SJCRH30 (cell line): Measurements from ENCODE around the gene EYA3. TPM values are rescaled to one million over a fixed set of nuclear protein-coding genes. Genes with fewer than 3 reads are reported as not detected.

Source experiments
- DNase-seq, 2 experiments: peaks; one replicate each; pipeline ENCODE4 v3.0.0-alpha.2; 2015 to 2020
- H3K27ac ChIP-seq: fragments of 250-450 bp; sonication (Bioruptor Pico); 2 replicates; pipeline ENCODE4 v1.5.1; 2020; ENCODE audit warnings: mild to moderate bottlenecking, moderate library complexity
- H3K27me3 ChIP-seq: fragments of 250-450 bp; sonication (Bioruptor Pico); 2 replicates; pipeline ENCODE4 v1.5.1; 2020; ENCODE audit warnings: mild to moderate bottlenecking, moderate library complexity
- H3K36me3 ChIP-seq: fragments of 250-450 bp; sonication (Bioruptor Pico); 2 replicates; pipeline ENCODE4 v1.5.1; 2020; ENCODE audit warnings: mild to moderate bottlenecking, moderate library complexity
- H3K4me1 ChIP-seq: fragments of 250-450 bp; sonication (Bioruptor Pico); 2 replicates; pipeline ENCODE4 v1.5.1; 2020; ENCODE audit warnings: mild to moderate bottlenecking, moderate library complexity
- H3K4me3 ChIP-seq: fragments of 250-450 bp; sonication (Bioruptor Pico); 2 replicates; pipeline ENCODE4 v1.5.1; 2020; ENCODE audit warnings: mild to moderate bottlenecking, moderate library complexity
- H3K9me3 ChIP-seq: fragments of 250-450 bp; sonication (Bioruptor Pico); replicated peaks from 2 replicates; pipeline ENCODE4 v1.5.1; 2020; ENCODE audit warnings: mild to moderate bottlenecking, moderate library complexity
- total RNA-seq: library from RNA; depleted of rRNA; stranded (reverse); fragments of >200 nt; shearing (Covaris generic); gene quantifications from 2 replicates; pipeline ENCODE4 v1.2.3, GENCODE V29; 2014

The EYA3 gene
- total RNA-seq, 1 experiment from 2014 or later = 40.0 TPM

DNA sequence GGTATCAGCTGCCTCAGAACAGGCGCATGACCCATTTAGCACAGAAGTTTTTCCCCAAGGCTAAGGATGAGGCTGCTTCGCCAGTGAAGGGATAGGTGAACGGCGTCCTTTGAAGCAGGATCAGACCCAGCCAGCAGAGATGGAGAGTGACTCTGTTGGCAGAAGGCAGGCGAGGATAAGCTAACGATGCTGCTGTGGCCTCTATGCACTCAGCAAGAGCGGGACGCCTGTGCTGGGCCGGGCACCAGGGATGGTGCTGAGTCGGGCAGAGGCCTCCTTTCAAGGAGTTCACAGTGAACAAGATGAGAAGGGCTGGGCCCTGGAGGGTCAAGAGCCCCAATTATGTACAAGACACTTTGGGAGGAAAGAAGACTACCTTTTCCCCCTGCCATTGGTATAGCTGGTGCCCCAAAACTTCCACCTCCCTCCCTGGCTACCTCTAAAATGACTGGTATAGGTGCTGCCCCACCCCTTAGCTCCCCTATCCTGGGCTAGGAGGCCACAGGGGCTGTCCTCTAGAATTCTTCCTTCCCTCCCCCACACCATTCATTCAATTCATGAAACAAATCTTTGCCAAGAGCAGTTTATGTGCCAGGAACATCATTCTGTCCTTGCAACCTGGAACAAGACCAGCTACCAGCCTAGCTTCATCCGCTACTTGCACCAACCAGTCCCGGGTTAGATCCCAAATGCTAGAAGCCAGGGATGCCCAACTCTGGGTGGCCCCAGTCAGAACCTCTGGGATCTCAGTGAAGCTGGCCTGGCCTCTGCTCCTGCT lies 121.1 kb downstream of the EYA3 start:
- no peak overlapping the region for H3K4me3 ChIP-seq
- H3K27ac ChIP-seq = no peak overlapping the region
- H3K36me3 ChIP-seq = no peaks in the 10 kb centered on the region
- DNase-seq = no peak
- H3K27me3 ChIP-seq = no peaks in the 10 kb centered on the region
- H3K4me1 ChIP-seq = no peaks in the 10 kb centered on the region
- no peaks in the 10 kb centered on the region for H3K9me3 ChIP-seq

DNA sequence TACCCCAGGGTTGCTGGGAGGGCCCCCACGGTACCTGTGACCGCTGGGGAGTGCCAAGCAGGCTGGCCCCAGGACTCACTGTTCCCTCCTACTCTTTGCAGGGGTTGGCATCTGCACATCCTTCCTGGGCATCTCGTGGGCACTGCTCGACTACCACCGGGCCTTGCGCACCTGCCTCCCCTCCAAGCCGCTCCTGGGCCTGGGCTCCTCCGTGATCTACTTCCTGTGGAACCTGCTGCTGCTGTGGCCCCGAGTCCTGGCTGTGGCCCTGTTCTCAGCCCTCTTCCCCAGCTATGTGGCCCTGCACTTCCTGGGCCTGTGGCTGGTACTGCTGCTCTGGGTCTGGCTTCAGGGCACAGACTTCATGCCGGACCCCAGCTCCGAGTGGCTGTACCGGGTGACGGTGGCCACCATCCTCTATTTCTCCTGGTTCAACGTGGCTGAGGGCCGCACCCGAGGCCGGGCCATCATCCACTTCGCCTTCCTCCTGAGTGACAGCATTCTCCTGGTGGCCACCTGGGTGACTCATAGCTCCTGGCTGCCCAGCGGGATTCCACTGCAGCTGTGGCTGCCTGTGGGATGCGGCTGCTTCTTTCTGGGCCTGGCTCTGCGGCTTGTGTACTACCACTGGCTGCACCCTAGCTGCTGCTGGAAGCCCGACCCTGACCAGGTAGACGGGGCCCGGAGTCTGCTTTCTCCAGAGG lies 121.9 kb downstream of the EYA3 start:
- DNase-seq = no peak
- no peaks in the 10 kb centered on the region for H3K9me3 ChIP-seq

DNA sequence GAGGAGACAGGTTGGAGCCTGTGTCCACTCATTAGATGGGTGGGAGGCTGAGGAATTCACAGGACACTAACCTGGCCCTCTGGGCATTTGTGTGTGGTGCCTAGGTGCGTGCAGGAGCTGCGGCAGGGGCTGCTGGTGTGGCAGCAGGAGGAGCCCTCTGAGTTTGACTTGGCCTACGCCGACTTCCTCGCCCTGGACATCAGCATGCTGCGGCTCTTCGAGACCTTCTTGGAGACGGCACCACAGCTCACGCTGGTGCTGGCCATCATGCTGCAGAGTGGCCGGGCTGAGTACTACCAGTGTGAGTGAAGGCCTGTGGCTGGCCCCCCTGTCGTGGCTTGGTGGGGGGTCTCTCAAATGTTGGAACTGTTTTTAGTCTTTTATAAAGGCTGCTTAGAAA lies 125.0 kb downstream of the EYA3 start:
- Histone ChIP-seq H3K4me3 (no peak overlapping the region), H3K27ac (no peak overlapping the region), H3K27me3 (no peaks in the 10 kb centered on the region), H3K36me3 (no peaks in the 10 kb centered on the region), H3K9me3 (no peaks in the 10 kb centered on the region), H3K4me1 (no peaks in the 10 kb centered on the region)
- DNase-seq = no peak

More for the DNA sequence above, 121.9 kb downstream of the EYA3 start:
- no peaks in the 10 kb centered on the region for H3K36me3 ChIP-seq
- no peaks in the 10 kb centered on the region for H3K4me1 ChIP-seq
- H3K27ac ChIP-seq = no peak overlapping the region
- H3K4me3 ChIP-seq = no peak overlapping the region
- H3K27me3 ChIP-seq = no peaks in the 10 kb centered on the region

DNA sequence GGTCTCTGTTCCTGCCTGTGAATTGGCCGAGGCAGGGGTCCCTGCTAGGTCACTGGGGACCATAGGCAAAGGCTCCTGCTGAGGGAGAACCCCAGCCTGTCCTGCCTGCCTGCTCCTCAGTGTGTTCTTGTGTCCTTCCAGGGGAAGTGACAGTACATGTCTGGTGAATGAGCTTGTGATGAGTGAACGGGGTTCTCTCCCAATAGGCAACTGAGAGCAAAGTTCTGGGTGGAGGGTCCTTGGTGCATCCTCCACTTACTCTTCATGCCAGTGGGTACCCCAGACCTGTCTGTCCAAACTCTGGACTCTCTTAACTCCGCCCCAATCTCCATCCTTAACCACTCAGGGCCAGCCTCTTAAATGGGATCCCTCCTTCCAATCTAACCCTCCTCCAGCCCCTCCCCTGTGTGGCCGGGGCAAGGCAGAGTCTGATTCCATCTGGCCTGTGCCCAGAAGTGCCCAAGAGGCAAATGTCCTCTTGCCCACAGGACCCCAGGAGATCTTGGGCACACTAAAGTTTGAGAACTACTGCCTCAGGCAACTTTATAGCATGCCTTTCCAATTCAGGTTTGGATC lies 126.7 kb downstream of the EYA3 start:
- Histone ChIP-seq H3K4me3 (no peak overlapping the region), H3K27me3 (no peaks in the 10 kb centered on the region), H3K4me1 (no peaks in the 10 kb centered on the region), H3K27ac (no peak overlapping the region), H3K9me3 (no peaks in the 10 kb centered on the region), H3K36me3 (no peaks in the 10 kb centered on the region)
- DNase-seq = no peak

DNA sequence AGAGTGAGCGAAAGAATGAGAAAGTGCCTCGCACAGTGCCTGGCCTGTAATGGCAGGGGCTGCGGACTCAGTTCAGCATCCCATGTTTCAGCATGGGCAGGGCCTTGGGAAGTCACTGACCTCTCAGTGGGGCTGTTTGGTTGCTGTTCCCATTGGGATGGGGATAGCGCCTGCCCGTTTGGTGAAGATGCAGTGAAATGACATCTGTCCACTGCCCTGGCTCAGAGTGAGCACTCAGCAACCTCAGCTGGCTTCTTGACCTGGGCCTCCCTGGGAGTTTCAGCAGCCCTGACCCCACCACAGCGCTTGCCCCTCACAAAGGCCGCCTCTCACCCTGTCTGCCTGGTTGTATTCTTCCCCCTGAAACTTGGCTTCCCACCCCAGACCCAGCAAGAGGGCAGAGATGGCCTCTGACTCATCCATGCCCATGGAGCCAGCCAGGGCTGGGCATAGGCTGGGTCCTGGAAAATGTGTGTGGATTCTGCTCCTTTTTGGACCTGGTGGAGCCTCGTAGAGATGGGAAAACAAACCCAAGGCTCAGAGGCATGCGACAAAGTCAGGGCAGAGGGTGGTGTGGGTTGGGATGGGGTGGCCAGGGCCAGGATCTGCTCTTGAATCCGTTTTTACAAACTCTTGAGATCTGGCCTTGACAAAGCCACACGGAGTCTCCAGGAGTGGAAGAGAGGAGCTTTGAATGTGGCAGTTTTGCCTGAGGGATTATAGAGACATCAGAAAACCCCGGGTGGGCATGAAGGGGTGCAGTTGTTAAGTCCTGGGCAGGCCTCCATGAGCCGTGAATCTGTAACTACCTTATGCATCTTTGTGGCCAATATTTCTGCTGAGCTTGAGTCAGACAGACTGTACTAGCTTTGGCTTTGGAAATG lies 127.4 kb downstream of the EYA3 start:
- Histone ChIP-seq H3K4me3 (no peak overlapping the region), H3K27me3 (no peaks in the 10 kb centered on the region), H3K36me3 (no peaks in the 10 kb centered on the region), H3K9me3 (no peaks in the 10 kb centered on the region), H3K27ac (no peak overlapping the region), H3K4me1 (no peaks in the 10 kb centered on the region)
- DNase-seq = no peak

DNA sequence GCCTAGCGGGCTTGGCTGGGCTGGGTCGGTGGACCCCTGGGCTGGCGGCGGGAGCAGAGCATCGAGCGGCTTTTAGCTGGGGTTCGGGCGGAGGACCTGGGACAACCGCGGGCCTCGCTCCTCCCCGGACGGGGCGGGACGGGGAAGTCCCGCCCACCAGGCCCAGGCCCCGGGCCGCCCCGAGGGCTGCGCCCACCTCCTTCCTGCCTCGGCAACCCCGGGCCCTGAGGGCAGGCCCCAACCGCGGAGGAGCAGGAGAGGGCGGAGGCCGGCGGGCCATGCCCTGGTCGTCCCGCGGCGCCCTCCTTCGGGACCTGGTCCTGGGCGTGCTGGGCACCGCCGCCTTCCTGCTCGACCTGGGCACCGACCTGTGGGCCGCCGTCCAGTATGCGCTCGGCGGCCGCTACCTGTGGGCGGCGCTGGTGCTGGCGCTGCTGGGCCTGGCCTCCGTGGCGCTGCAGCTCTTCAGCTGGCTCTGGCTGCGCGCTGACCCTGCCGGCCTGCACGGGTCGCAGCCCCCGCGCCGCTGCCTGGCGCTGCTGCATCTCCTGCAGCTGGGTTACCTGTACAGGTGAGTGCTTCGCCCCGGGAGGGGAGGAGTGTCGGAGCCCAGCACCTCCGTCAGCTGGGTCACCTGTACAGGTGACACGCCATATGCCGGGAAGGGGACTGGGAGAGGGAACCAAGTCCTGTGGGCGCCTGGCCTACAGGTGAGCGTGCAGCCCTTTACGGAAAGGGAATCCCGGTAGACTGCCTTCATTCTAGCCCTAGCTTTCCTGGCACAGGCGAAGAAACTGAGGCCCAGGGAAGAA lies 128.4 kb downstream of the EYA3 start, which contains the start of gene XKR8:
Gene XKR8 (plus strand): TSS at position 182 of the 812 bp plus-strand sequence. CDS start 97 bp downstream, at position 279.
- no peaks in the 10 kb centered on the region for H3K4me1 ChIP-seq
- no peak for DNase-seq
- H3K36me3 ChIP-seq = no peaks in the 10 kb centered on the region
- H3K27ac ChIP-seq = no peak within 1 kb of the TSS
- H3K9me3 ChIP-seq = no peaks in the 10 kb centered on the region
- H3K27me3 ChIP-seq = no peaks in the 10 kb centered on the region
- H3K4me3 ChIP-seq = no peak within 1 kb of the TSS

DNA sequence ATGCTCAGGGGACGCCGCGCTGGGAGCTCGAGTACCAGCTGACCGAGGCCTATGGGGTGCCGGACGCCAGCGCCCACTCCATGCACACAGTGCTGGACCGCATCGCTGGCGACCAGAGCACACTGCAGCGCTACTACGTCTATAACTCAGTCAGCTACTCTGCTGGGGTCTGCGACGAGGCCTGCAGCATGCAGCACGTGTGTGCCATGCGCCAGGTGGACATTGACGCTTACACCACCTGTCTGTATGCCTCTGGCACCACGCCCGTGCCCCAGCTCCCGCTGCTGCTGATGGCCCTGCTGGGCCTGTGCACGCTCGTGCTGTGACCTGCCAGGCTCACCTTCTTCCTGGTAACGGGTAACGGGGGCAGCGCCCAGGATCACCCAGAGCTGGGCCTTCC lies 129.9 kb downstream of the EYA3 start:
- no peak overlapping the region for H3K4me3 ChIP-seq
- DNase-seq = no peak
- H3K27me3 ChIP-seq = no peaks in the 10 kb centered on the region

DNA sequence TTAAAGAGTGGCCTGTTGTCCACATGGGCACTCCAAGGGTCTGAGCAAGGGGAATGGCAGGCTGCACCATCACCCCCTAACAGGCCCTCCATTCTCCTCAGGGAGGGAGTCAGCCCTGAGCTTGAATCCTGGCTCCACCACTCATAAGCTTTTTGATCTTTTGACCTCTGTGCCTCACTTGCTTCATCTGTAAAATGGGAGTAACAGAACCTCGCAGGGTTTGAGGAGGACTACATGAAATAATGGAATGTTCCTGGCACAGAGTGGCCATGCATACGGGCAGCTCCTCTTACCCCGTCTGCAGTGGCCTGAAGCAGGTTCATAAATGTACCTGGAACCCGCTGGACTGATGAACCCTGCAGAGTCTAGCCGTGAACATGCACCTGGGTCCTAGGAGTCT lies 130.8 kb downstream of the EYA3 start:
- Histone ChIP-seq H3K4me3 (no peak overlapping the region), H3K27ac (no peak overlapping the region), H3K36me3 (no peaks in the 10 kb centered on the region), H3K4me1 (no peaks in the 10 kb centered on the region), H3K27me3 (no peaks in the 10 kb centered on the region), H3K9me3 (no peaks in the 10 kb centered on the region)
- no peak for DNase-seq

More for the DNA sequence above, 129.9 kb downstream of the EYA3 start:
- H3K9me3 ChIP-seq = no peaks in the 10 kb centered on the region
- H3K27ac ChIP-seq = no peak overlapping the region
- H3K4me1 ChIP-seq = no peaks in the 10 kb centered on the region
- H3K36me3 ChIP-seq = no peaks in the 10 kb centered on the region

DNA sequence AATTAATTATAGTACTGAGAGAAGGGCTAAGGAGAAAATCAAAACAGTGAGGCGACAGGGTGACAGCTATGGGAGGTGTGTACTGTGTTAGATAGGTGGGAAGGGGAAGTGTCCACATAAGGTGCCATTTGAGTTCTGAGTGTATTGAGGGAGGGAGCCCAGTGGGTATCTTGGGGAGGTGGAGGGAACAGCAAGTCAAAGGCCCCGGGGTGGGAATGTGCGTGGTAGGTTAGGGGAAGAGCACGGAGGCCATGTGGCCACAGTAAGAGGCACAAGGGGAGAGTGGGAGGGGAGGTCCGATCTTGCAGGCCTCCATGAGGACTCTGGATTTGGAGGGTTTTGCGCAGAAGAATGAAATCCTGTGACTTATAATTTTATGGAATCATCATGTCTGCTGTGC lies 131.6 kb downstream of the EYA3 start:
- no peaks in the 10 kb centered on the region for H3K9me3 ChIP-seq
- DNase-seq = no peak
- H3K4me1 ChIP-seq = no peaks in the 10 kb centered on the region
- no peak overlapping the region for H3K4me3 ChIP-seq
- no peak overlapping the region for H3K27ac ChIP-seq
- H3K27me3 ChIP-seq = no peaks in the 10 kb centered on the region
- no peaks in the 10 kb centered on the region for H3K36me3 ChIP-seq

DNA sequence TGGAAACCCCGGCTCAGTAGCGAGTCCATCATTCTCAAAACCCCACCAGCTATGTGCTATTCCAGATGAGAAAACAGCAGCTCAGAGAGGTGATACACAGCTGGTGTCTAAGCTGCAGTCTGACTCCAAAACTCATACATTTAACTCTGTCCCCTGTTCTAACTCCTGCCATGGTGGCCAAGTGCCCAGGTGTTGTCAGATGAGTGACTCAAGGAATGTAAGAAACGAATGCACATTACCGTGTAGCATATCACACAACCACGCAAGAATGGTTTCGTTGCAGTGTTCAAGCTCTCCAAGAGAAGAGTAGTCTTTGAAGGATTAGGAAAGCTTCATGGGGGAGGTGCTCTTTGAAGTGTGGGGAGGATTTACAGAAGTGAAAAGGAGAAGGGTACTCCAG lies 133.3 kb downstream of the EYA3 start:
- Histone ChIP-seq H3K27me3 (peaks cover 4% of the 10 kb centered on the region; the same call in 1 of the 2 replicates), H3K36me3 (no peaks in the 10 kb centered on the region), H3K4me3 (no peak overlapping the region), H3K9me3 (no peaks in the 10 kb centered on the region), H3K4me1 (no peaks in the 10 kb centered on the region), H3K27ac (no peak overlapping the region)
- no peak for DNase-seq

DNA sequence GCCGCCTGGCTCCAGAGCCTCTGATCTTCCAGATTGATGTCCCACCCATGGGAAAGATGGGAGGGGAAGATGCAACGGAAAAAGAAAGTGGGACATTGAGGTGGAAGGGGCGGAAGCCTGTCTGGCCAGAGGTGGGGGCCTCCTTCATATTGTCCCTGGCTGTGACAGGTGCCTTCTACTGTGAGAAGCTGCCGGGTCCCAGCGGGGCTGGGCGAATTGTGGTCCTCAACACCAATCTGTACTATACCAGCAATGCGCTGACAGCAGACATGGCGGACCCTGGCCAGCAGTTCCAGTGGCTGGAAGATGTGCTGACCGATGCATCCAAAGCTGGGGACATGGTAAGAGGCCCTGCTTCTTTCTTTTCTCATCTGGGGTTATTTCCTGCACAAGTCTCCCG lies 134.2 kb downstream of the EYA3 start:
- H3K36me3 ChIP-seq = no peaks in the 10 kb centered on the region
- H3K27me3 ChIP-seq = peaks cover 4% of the 10 kb centered on the region; the same call in 1 of the 2 replicates
- H3K4me3 ChIP-seq = no peak overlapping the region
- H3K9me3 ChIP-seq = no peaks in the 10 kb centered on the region
- H3K27ac ChIP-seq = no peak overlapping the region
- DNase-seq = no peak
- no peaks in the 10 kb centered on the region for H3K4me1 ChIP-seq

DNA sequence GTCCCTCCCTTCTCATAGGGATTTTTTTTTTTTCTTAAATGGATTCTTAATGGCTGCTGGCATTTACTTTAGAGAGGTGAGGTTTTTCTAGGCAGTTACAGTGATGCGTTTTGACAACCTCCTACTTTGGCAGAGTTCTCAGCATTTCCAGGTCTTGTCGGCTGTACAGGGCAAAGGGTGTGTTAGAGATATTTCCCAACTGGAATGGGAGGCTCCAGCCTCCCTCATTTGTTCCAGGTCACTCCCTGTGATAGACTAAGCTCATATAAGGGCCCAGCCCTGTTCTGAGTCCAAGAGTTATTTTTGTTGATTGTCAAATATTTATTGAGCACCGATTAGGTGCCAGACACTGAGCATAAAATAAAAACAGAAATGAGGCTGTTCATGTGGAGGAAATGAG lies 136.3 kb downstream of the EYA3 start:
- H3K36me3 ChIP-seq = no peaks in the 10 kb centered on the region
- no peak overlapping the region for H3K4me3 ChIP-seq
- H3K4me1 ChIP-seq = no peaks in the 10 kb centered on the region
- H3K9me3 ChIP-seq = no peaks in the 10 kb centered on the region
- H3K27me3 ChIP-seq = peaks cover 4% of the 10 kb centered on the region; the same call in 1 of the 2 replicates
- no peak overlapping the region for H3K27ac ChIP-seq
- no peak for DNase-seq

DNA sequence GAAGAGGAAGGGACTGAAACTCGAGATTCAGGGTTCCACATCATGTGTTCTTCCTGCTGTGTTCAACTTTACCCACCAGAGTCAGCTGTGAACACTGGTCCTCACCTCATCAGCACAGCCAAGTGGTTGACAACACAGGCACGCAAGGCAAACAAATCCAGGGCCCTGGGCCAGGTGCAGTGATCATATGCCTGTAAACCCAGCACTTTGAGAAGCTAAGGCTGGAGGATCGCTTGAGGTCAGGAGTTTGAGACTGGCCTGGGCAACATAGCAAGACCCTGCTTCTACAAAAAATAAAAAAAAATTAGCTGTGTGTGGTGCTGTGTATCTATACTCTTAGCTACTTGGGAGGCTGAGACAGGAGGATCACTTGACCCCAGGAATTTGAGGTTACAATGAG lies 137.0 kb downstream of the EYA3 start:
- H3K4me1 ChIP-seq = no peaks in the 10 kb centered on the region
- no peak for DNase-seq
- no peak overlapping the region for H3K4me3 ChIP-seq
- H3K9me3 ChIP-seq = no peaks in the 10 kb centered on the region
- no peak overlapping the region for H3K27ac ChIP-seq
- peaks cover 4% of the 10 kb centered on the region; the same call in 1 of the 2 replicates for H3K27me3 ChIP-seq
- H3K36me3 ChIP-seq = no peaks in the 10 kb centered on the region

DNA sequence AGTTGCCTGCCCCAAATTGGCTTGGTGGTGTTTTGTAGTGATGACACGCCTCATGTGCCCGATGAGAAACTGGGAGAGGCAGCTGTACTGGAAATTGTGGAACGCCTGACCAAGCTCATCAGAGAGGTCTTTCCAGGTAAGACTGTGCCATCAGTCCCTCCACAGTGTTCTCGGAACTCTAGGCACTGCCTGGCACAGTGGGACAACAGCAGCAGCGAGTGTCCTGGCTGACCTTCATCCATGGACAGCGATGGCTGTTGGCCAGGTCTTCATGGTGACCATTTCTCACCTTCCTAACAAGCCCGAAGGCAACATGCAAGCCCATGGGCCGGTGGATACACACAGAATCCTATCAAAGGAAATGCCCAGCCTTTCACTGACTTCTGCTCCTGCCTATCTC lies 139.4 kb downstream of the EYA3 start:
- H3K9me3 ChIP-seq = no peaks in the 10 kb centered on the region
- no peak for DNase-seq
- H3K4me1 ChIP-seq = no peaks in the 10 kb centered on the region
- no peak overlapping the region for H3K27ac ChIP-seq
- H3K27me3 ChIP-seq = peaks cover 4% of the 10 kb centered on the region; the same call in 1 of the 2 replicates
- H3K4me3 ChIP-seq = no peak overlapping the region
- H3K36me3 ChIP-seq = no peaks in the 10 kb centered on the region
